Activated CD4-positive, alpha-beta memory T cell treated with anti-CD3 and anti-CD28 coated beads, Interleukin-2, amount 10 ng/mL, durations not matched to agents 7 days and 5 days (primary cell): ENCODE data around the gene PCDH9. TPM values are rescaled to one million over a fixed set of nuclear protein-coding genes. Genes with fewer than 3 reads are reported as not detected.

ENCODE experiments used
- CTCF ChIA-PET: fragments of 350-600 bp; sonication (Branson Sonifier 250); formaldehyde crosslinking; loops from one replicate; lab custom pipeline; 2021; ENCODE audit warnings: antibody characterized with exemption, inconsistent platforms; lab: Charles Lee
- POLR2A ChIA-PET: fragments of 350-600 bp; sonication (Branson Sonifier 250); formaldehyde crosslinking; loops from one replicate; lab custom pipeline; 2021; ENCODE audit warnings: antibody characterized with exemption; lab: Charles Lee
- DNase-seq: peaks from one replicate; pipeline ENCODE4 v3.0.0-alpha.2; 2020
- H3K27ac Mint-ChIP-seq: one replicate; pipeline ENCODE4 v1.8.0; 2021; ENCODE audit warnings: mild to moderate bottlenecking, mixed read lengths
- H3K27me3 Mint-ChIP-seq: one replicate; pipeline ENCODE4 v1.8.0; 2021; ENCODE audit warnings: mixed read lengths
- H3K36me3 Mint-ChIP-seq: one replicate; pipeline ENCODE4 v1.8.0; 2021; ENCODE audit warnings: low read depth, mixed read lengths
- H3K4me1 Mint-ChIP-seq: one replicate; pipeline ENCODE4 v1.8.0; 2021; ENCODE audit warnings: mixed read lengths
- H3K4me3 Mint-ChIP-seq: one replicate; pipeline ENCODE4 v1.8.0; 2021; ENCODE audit warnings: mild to moderate bottlenecking, mixed read lengths
- H3K9me3 Mint-ChIP-seq: one replicate; pipeline ENCODE4 v1.8.0; 2021; ENCODE audit warnings: mixed read lengths
- total RNA-seq, 2 experiments: library from RNA; stranded (reverse); gene quantifications; one replicate each; pipeline ENCODE4 v1.2.3, GENCODE V29; 2021

The PCDH9 gene
- total RNA-seq, 2 experiments from 2014 or later = 0.05 TPM; not detected in 1

- POLR2A ChIA-PET = no interaction called here
- Mint-ChIP-seq H3K4me3 (no peak overlapping the region), H3K4me1 (peaks cover 7% of the 10 kb centered on the region), H3K9me3 (no peaks in the 10 kb centered on the region), H3K27me3 (peaks cover 32% of the 10 kb centered on the region), H3K36me3 (no peaks in the 10 kb centered on the region), H3K27ac (no peak overlapping the region)
- CTCF ChIA-PET = no interaction called here
- DNase-seq = peak; percentile 81
Observed at GRCh38 chr13:67230404-67231288, 510 bp upstream of the PCDH9 start.

- DNase-seq = no peak
- no peak overlapping the region for H3K4me3 Mint-ChIP-seq
- no peak overlapping the region for H3K27ac Mint-ChIP-seq
- no peaks in the 10 kb centered on the region for H3K36me3 Mint-ChIP-seq
- H3K9me3 Mint-ChIP-seq = no peaks in the 10 kb centered on the region
- H3K4me1 Mint-ChIP-seq = peaks cover 7% of the 10 kb centered on the region
- H3K27me3 Mint-ChIP-seq = peaks cover 32% of the 10 kb centered on the region
- ChIA-PET CTCF (no interaction called here), POLR2A (no interaction called here)
Observed at GRCh38 chr13:67228916-67229315, 1.2 kb downstream of the PCDH9 start.

GRCh38 chr13:67228031-67228430 lies 2.1 kb downstream of the PCDH9 start:
- ChIA-PET CTCF (no interaction called here), POLR2A (no interaction called here)
- no peak overlapping the region for H3K4me3 Mint-ChIP-seq
- H3K27ac Mint-ChIP-seq = no peak overlapping the region
- H3K36me3 Mint-ChIP-seq = no peaks in the 10 kb centered on the region
- no peak for DNase-seq
- H3K9me3 Mint-ChIP-seq = no peaks in the 10 kb centered on the region
- peaks cover 30% of the 10 kb centered on the region for H3K27me3 Mint-ChIP-seq
- peaks cover 7% of the 10 kb centered on the region for H3K4me1 Mint-ChIP-seq

GRCh38 chr13:67227131-67227983 lies 2.8 kb downstream of the PCDH9 start:
- Mint-ChIP-seq H3K4me3 (no peak overlapping the region), H3K4me1 (peaks cover 7% of the 10 kb centered on the region), H3K27me3 (peaks cover 26% of the 10 kb centered on the region), H3K27ac (no peak overlapping the region), H3K9me3 (no peaks in the 10 kb centered on the region), H3K36me3 (no peaks in the 10 kb centered on the region)
- ChIA-PET CTCF (no interaction called here), POLR2A (no interaction called here)
- no peak for DNase-seq

- CTCF ChIA-PET = no interaction called here
- peaks cover 7% of the 10 kb centered on the region for H3K4me1 Mint-ChIP-seq
Observed at GRCh38 chr13:67226696-67227095, 3.4 kb downstream of the PCDH9 start.

GRCh38 chr13:67225252-67226159 lies 4.6 kb downstream of the PCDH9 start:
- no peak overlapping the region for H3K27ac Mint-ChIP-seq
- CTCF ChIA-PET = interaction anchor here (1.0 kb wide), 1 partner anchor 12 kb away, joined by 3 read pairs; no protein-coding TSS in a partner anchor
- no peak for DNase-seq
- H3K4me3 Mint-ChIP-seq = no peak overlapping the region
- no peaks in the 10 kb centered on the region for H3K9me3 Mint-ChIP-seq
- POLR2A ChIA-PET = no interaction called here
- H3K36me3 Mint-ChIP-seq = no peaks in the 10 kb centered on the region
- H3K4me1 Mint-ChIP-seq = no peaks in the 10 kb centered on the region
- H3K27me3 Mint-ChIP-seq = peaks cover 14% of the 10 kb centered on the region

More at GRCh38 chr13:67226696-67227095, 3.4 kb downstream of the PCDH9 start:
- POLR2A ChIA-PET = no interaction called here
- Mint-ChIP-seq H3K27ac (no peak overlapping the region), H3K4me3 (no peak overlapping the region), H3K36me3 (no peaks in the 10 kb centered on the region), H3K9me3 (no peaks in the 10 kb centered on the region), H3K27me3 (peaks cover 23% of the 10 kb centered on the region)
- no peak for DNase-seq

- ChIA-PET CTCF (interaction anchor here (0.8 kb wide), 1 partner anchor 14 kb away, joined by 3 read pairs; no protein-coding TSS in a partner anchor), POLR2A (no interaction called here)
- H3K27me3 Mint-ChIP-seq = peaks cover 14% of the 10 kb centered on the region
- DNase-seq = peak; percentile 45
- H3K9me3 Mint-ChIP-seq = no peaks in the 10 kb centered on the region
- H3K4me3 Mint-ChIP-seq = no peak overlapping the region
- H3K27ac Mint-ChIP-seq = no peak overlapping the region
- H3K36me3 Mint-ChIP-seq = no peaks in the 10 kb centered on the region
- H3K4me1 Mint-ChIP-seq = no peaks in the 10 kb centered on the region
Observed at GRCh38 chr13:67224148-67224846, 5.8 kb downstream of the PCDH9 start.

- Mint-ChIP-seq H3K9me3 (no peaks in the 10 kb centered on the region), H3K4me3 (no peak overlapping the region), H3K27me3 (peaks cover 14% of the 10 kb centered on the region), H3K4me1 (no peaks in the 10 kb centered on the region), H3K36me3 (no peaks in the 10 kb centered on the region), H3K27ac (no peak overlapping the region)
- ChIA-PET POLR2A (no interaction called here), CTCF (interaction anchor here (0.8 kb wide), 1 partner anchor 15 kb away, joined by 3 read pairs; no protein-coding TSS in a partner anchor)
- no peak for DNase-seq
Observed at GRCh38 chr13:67223742-67224141, 6.4 kb downstream of the PCDH9 start.

- H3K27ac Mint-ChIP-seq = no peak overlapping the region
- ChIA-PET CTCF (no interaction called here), POLR2A (no interaction called here)
- H3K9me3 Mint-ChIP-seq = no peaks in the 10 kb centered on the region
- H3K36me3 Mint-ChIP-seq = no peaks in the 10 kb centered on the region
- H3K4me1 Mint-ChIP-seq = no peaks in the 10 kb centered on the region
- no peak overlapping the region for H3K4me3 Mint-ChIP-seq
- peaks cover 9% of the 10 kb centered on the region for H3K27me3 Mint-ChIP-seq
- DNase-seq = no peak
Observed at GRCh38 chr13:67223024-67223423, 7.1 kb downstream of the PCDH9 start.

- Mint-ChIP-seq H3K4me1 (no peaks in the 10 kb centered on the region), H3K4me3 (no peak overlapping the region), H3K9me3 (no peaks in the 10 kb centered on the region), H3K36me3 (no peaks in the 10 kb centered on the region), H3K27me3 (peaks cover 2% of the 10 kb centered on the region), H3K27ac (no peak overlapping the region)
- no peak for DNase-seq
- POLR2A ChIA-PET = no interaction called here
- CTCF ChIA-PET = no interaction called here
Observed at GRCh38 chr13:67221630-67222226, 8.4 kb downstream of the PCDH9 start.

- CTCF ChIA-PET = no interaction called here
- no peaks in the 10 kb centered on the region for H3K9me3 Mint-ChIP-seq
- POLR2A ChIA-PET = no interaction called here
- no peak overlapping the region for H3K27ac Mint-ChIP-seq
- H3K36me3 Mint-ChIP-seq = no peaks in the 10 kb centered on the region
- no peaks in the 10 kb centered on the region for H3K4me1 Mint-ChIP-seq
- DNase-seq = no peak
- no peaks in the 10 kb centered on the region for H3K27me3 Mint-ChIP-seq
- no peak overlapping the region for H3K4me3 Mint-ChIP-seq
Observed at GRCh38 chr13:67219113-67219512, 11.0 kb downstream of the PCDH9 start.

- Mint-ChIP-seq H3K9me3 (no peaks in the 10 kb centered on the region), H3K27ac (no peak overlapping the region), H3K27me3 (no peaks in the 10 kb centered on the region), H3K4me1 (no peaks in the 10 kb centered on the region), H3K36me3 (no peaks in the 10 kb centered on the region), H3K4me3 (no peak overlapping the region)
- DNase-seq = no peak
- ChIA-PET CTCF (no interaction called here), POLR2A (no interaction called here)
Observed at GRCh38 chr13:67217880-67218279, 12.3 kb downstream of the PCDH9 start.
